Activated CD4-positive, CD25-positive, alpha-beta regulatory T cell (primary cell): Measurements from ENCODE around the gene FAM168A.
"Not testable (repeated sequence)": the region's sequence is repeated elsewhere in the genome, so short reads cannot be mapped to it uniquely, and the experiment has no call there.

Source experiments
- DNase-seq, 4 experiments: peaks; one replicate each; lab custom pipeline; 2025; lab: John Stamatoyannopoulos, UW

Gene FAM168A

GRCh38 chr11:73468590-73469161, 129.2 kb downstream of the FAM168A start:
- no peak for DNase-seq

GRCh38 chr11:73467505-73467904, 130.4 kb downstream of the FAM168A start:
- DNase-seq: no peak

GRCh38 chr11:73466643-73467042, 131.3 kb downstream of the FAM168A start:
- no peak for DNase-seq

- no peak for DNase-seq
These were observed 132.0 kb downstream of the FAM168A start for GRCh38 chr11:73465871-73466270.

GRCh38 chr11:73465023-73465675, 132.8 kb downstream of the FAM168A start:
- no peak for DNase-seq

GRCh38 chr11:73464347-73464746, 133.6 kb downstream of the FAM168A start:
- no peak for DNase-seq

- no peak for DNase-seq
These were observed 134.6 kb downstream of the FAM168A start for GRCh38 chr11:73463359-73463758.

- no peak for DNase-seq
These were observed 135.9 kb downstream of the FAM168A start for GRCh38 chr11:73461964-73462363.

GRCh38 chr11:73461335-73461840, 136.5 kb downstream of the FAM168A start:
- no peak for DNase-seq

- DNase-seq: no peak
These were observed 139.7 kb downstream of the FAM168A start for GRCh38 chr11:73458201-73458600.

- DNase-seq: no peak
These were observed 142.9 kb downstream of the FAM168A start for GRCh38 chr11:73454987-73455386.

GRCh38 chr11:73453562-73453961, 144.3 kb downstream of the FAM168A start:
- DNase-seq: no peak

- DNase-seq: no peak
These were observed 145.2 kb downstream of the FAM168A start for GRCh38 chr11:73452726-73453125.

- no peak for DNase-seq
These were observed 146.0 kb downstream of the FAM168A start for GRCh38 chr11:73451896-73452295.

GRCh38 chr11:73446766-73447165, 151.1 kb downstream of the FAM168A start:
- no peak for DNase-seq

GRCh38 chr11:73445980-73446379, 151.9 kb downstream of the FAM168A start:
- DNase-seq: no peak

GRCh38 chr11:73439002-73439843, 158.7 kb downstream of the FAM168A start:
- no peak for DNase-seq

- DNase-seq: not testable (repeated sequence)
These were observed 161.1 kb downstream of the FAM168A start for GRCh38 chr11:73436859-73437258.

- DNase-seq: no peak
These were observed 166.5 kb downstream of the FAM168A start for GRCh38 chr11:73431396-73431795.

- DNase-seq: no peak
These were observed 167.6 kb downstream of the FAM168A start for GRCh38 chr11:73430326-73430725.

GRCh38 chr11:73429121-73429750, 168.7 kb downstream of the FAM168A start:
- DNase-seq: no peak

GRCh38 chr11:73428699-73429098, 169.2 kb downstream of the FAM168A start:
- DNase-seq: no peak
